ENCODE data around the gene SCN7A. TPM values are rescaled to one million over a fixed set of nuclear protein-coding genes. Genes with fewer than 3 reads are reported as not detected.

Gene SCN7A
- total RNA-seq (2021): 0.14 to 0.32 TPM (median 0.17 TPM) in 3 replicates
- Bru-seq, nascent RNA: percentile 14 among the genes with signal in this experiment
- long read RNA-seq, experiment 1, partial matches to known transcripts: 0 of 1 reads
- long read RNA-seq, experiment 1, other reads (novel, unspliced or antisense): 1 of 1 reads
- long read RNA-seq, experiment 2, partial matches to known transcripts: 0 of 1 reads
- long read RNA-seq, experiment 2, other reads (novel, unspliced or antisense): 1 of 1 reads
- long read RNA-seq, experiment 3: 0 reads

DNA sequence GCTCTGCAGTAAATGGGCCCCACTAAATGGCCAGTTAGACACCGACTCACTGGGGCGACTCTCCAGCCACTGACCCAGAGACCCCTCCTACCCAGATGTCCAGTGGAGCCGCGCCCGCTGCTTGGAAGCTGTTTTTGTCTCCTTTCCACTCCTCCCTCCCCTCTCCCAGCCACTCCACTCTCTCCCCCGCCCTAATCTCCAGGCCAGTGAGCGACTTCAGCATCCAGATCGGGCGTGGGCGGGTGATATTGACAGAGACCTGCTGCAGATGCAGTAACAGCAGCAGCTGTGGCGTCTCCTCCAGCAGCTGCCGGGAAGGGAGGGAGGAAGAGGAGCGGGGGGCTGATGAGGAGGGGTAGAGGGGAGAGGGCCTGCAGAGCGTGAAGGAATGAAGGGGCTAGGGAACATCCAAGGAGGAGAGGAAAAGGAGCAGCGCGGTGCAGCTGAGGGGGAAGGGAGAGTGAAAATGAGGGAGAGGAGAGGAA is at the start of gene SCN7A:
Gene SCN7A (minus strand): TSS at position 110 of the 485 bp plus-strand sequence. CDS start 16,553 bp downstream, outside the sequence.
- ATAC-seq: peak; percentile 91
- peak within 1 kb of the TSS; percentile 79 for H3K4me3 Mint-ChIP-seq
- ChIA-PET CTCF (interaction anchor here (1.0 kb wide), 1 partner anchor 23 kb away, joined by 3 read pairs; no protein-coding TSS in a partner anchor), POLR2A (no interaction called here)
- peak; percentile 61 for DNase-seq (ENCODE audit: low spot score)
- no peaks in the 10 kb centered on the region for H3K9me3 Mint-ChIP-seq
- no peak for TF ChIP-seq NR1H2 (CRISPR knock-in tag; IDR thresholded peaks at IDR 0.05)
- H3K36me3 Mint-ChIP-seq: no peaks in the 10 kb centered on the region
- peaks cover 10% of the 10 kb centered on the region for H3K4me1 Mint-ChIP-seq
- H3K27me3 Mint-ChIP-seq (ENCODE audit: low read depth): peaks cover 18% of the 10 kb centered on the region
- no peak within 1 kb of the TSS for H3K27ac Mint-ChIP-seq

DNA sequence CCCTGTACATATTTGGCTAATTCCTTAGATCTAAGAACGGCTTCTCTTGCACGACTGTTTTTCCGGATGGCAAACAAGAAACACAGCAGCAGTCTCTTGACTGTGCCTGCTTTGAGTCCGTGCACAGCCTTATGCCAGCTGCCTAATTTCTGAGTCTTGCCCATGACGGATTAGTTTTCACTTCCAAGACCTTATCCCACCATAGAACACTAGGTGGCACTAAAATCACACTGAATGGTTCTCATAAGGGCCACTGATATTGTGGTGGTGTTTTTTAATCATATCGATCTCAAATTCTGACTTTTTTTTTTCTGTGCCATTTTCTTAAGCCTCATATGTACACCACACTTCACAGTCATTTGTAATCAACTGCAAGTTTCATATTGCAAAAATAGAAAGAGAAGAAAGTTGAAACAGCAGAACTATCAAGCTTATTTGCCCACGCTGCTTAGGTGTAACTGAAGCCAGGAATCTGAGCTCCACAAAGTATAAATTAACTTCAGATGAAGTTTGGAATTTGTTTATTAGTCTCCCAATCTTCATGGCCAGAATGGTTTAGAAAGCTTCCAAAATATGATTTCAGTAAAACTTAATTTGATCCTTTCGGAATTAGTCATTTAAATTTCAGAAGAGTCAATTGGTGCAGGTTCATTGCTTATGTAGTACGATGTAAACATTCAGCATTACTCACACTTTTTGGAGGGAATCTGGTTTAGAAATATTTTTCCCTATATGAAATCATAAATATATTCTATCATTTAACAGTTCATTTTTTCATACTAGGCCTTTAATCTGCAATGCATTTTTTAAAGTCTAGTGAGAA is 45.5 kb upstream of the SCN7A start:
- ChIA-PET CTCF (interaction anchor here (0.6 to 1.3 kb wide), 23 partner anchors 13 to 1579 kb away, joined by 3 to 28 read pairs (median 4); no protein-coding TSS in a partner anchor), POLR2A (interaction anchor here (0.6 to 0.7 kb wide), 2 partner anchors 63 to 380 kb away, joined by 3 read pairs; no protein-coding TSS in a partner anchor)
- Mint-ChIP-seq H3K36me3 (no peaks in the 10 kb centered on the region), H3K9me3 (no peaks in the 10 kb centered on the region), H3K4me3 (no peak overlapping the region), H3K27ac (no peak overlapping the region), H3K4me1 (0 out of 2 replicates have a peak, but pooled peaks cover 3% of the 10 kb centered on the region), H3K27me3 (ENCODE audit: low read depth) (no peaks in the 10 kb centered on the region)
- peak; percentile 96 for ATAC-seq
- TF ChIP-seq, protein P1, sequence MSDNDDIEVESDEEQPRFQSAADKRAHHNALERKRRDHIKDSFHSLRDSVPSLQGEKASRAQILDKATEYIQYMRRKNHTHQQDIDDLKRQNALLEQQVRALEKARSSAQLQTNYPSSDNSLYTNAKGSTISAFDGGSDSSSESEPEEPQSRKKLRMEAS (CRISPR knock-in tag; IDR thresholded peaks at IDR 0.05): no peak
- TF ChIP-seq, protein P2, sequence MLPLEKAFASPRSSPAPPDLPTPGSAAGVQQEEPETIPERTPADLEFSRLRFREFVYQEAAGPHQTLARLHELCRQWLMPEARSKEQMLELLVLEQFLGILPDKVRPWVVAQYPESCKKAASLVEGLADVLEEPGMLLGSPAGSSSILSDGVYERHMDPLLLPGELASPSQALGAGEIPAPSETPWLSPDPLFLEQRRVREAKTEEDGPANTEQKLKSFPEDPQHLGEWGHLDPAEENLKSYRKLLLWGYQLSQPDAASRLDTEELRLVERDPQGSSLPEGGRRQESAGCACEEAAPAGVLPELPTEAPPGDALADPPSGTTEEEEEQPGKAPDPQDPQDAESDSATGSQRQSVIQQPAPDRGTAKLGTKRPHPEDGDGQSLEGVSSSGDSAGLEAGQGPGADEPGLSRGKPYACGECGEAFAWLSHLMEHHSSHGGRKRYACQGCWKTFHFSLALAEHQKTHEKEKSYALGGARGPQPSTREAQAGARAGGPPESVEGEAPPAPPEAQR (CRISPR knock-in tag; IDR thresholded peaks at IDR 0.05): no peak
- TF ChIP-seq, protein P3, sequence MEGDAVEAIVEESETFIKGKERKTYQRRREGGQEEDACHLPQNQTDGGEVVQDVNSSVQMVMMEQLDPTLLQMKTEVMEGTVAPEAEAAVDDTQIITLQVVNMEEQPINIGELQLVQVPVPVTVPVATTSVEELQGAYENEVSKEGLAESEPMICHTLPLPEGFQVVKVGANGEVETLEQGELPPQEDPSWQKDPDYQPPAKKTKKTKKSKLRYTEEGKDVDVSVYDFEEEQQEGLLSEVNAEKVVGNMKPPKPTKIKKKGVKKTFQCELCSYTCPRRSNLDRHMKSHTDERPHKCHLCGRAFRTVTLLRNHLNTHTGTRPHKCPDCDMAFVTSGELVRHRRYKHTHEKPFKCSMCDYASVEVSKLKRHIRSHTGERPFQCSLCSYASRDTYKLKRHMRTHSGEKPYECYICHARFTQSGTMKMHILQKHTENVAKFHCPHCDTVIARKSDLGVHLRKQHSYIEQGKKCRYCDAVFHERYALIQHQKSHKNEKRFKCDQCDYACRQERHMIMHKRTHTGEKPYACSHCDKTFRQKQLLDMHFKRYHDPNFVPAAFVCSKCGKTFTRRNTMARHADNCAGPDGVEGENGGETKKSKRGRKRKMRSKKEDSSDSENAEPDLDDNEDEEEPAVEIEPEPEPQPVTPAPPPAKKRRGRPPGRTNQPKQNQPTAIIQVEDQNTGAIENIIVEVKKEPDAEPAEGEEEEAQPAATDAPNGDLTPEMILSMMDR (IDR thresholded peaks at IDR 0.05): peak; percentile 76
- DNase-seq (ENCODE audit: low spot score): no peak

DNA sequence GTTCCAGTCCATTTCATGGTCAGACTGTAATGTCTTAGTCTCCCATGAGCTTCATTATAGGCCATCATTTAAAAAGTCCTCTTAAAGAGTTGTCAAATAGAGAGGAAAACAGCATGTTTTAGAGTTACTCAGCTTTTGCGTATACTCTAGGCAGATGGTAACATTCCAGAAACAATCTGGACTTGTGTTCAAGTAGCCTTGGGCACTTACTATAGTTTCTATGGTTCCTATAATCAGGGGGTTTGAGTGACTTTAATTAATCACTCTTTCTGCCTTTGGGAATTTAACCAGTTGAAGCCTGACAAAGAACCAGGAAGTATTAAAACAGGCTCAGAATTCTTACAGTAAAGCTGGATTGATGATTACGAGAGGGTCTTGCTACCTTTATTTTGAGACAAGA is 42.1 kb upstream of the SCN7A start:
- ChIA-PET CTCF (no interaction called here), POLR2A (no interaction called here)
- no peak overlapping the region for H3K4me3 Mint-ChIP-seq
- TF ChIP-seq NR2C2 (CRISPR knock-in tag; IDR thresholded peaks at IDR 0.05) (no peak), SMAD3 (CRISPR knock-in tag; IDR thresholded peaks at IDR 0.05; ENCODE audit: borderline replicate concordance) (no peak), EMX1 (CRISPR knock-in tag; IDR thresholded peaks at IDR 0.05) (no peak), JAZF1 (CRISPR knock-in tag; IDR thresholded peaks at IDR 0.05) (no peak), FOXK1 (CRISPR knock-in tag; IDR thresholded peaks at IDR 0.05) (no peak), CREM (CRISPR knock-in tag; IDR thresholded peaks at IDR 0.05) (no peak), ZNF121 (CRISPR knock-in tag; IDR thresholded peaks at IDR 0.05) (no peak), RELA (CRISPR knock-in tag; IDR thresholded peaks at IDR 0.05; ENCODE audit: borderline replicate concordance) (no peak), PRRX2 (CRISPR knock-in tag; IDR thresholded peaks at IDR 0.05) (no peak), ZNF396 (CRISPR knock-in tag; IDR thresholded peaks at IDR 0.05; ENCODE audit: borderline replicate concordance) (no peak), TP53 (CRISPR knock-in tag; IDR thresholded peaks at IDR 0.05) (no peak)
- TF ChIP-seq, protein P4, sequence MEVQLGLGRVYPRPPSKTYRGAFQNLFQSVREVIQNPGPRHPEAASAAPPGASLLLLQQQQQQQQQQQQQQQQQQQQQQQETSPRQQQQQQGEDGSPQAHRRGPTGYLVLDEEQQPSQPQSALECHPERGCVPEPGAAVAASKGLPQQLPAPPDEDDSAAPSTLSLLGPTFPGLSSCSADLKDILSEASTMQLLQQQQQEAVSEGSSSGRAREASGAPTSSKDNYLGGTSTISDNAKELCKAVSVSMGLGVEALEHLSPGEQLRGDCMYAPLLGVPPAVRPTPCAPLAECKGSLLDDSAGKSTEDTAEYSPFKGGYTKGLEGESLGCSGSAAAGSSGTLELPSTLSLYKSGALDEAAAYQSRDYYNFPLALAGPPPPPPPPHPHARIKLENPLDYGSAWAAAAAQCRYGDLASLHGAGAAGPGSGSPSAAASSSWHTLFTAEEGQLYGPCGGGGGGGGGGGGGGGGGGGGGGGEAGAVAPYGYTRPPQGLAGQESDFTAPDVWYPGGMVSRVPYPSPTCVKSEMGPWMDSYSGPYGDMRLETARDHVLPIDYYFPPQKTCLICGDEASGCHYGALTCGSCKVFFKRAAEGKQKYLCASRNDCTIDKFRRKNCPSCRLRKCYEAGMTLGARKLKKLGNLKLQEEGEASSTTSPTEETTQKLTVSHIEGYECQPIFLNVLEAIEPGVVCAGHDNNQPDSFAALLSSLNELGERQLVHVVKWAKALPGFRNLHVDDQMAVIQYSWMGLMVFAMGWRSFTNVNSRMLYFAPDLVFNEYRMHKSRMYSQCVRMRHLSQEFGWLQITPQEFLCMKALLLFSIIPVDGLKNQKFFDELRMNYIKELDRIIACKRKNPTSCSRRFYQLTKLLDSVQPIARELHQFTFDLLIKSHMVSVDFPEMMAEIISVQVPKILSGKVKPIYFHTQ (CRISPR knock-in tag; IDR thresholded peaks at IDR 0.05): no peak
- TF ChIP-seq, protein P5, sequence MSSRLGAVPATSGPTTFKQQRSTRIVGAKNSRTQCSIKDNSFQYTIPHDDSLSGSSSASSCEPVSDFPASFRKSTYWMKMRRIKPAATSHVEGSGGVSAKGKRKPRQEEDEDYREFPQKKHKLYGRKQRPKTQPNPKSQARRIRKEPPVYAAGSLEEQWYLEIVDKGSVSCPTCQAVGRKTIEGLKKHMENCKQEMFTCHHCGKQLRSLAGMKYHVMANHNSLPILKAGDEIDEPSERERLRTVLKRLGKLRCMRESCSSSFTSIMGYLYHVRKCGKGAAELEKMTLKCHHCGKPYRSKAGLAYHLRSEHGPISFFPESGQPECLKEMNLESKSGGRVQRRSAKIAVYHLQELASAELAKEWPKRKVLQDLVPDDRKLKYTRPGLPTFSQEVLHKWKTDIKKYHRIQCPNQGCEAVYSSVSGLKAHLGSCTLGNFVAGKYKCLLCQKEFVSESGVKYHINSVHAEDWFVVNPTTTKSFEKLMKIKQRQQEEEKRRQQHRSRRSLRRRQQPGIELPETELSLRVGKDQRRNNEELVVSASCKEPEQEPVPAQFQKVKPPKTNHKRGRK (CRISPR knock-in tag; IDR thresholded peaks at IDR 0.05; ENCODE audit: borderline replicate concordance): no peak
- TF ChIP-seq, protein P6, sequence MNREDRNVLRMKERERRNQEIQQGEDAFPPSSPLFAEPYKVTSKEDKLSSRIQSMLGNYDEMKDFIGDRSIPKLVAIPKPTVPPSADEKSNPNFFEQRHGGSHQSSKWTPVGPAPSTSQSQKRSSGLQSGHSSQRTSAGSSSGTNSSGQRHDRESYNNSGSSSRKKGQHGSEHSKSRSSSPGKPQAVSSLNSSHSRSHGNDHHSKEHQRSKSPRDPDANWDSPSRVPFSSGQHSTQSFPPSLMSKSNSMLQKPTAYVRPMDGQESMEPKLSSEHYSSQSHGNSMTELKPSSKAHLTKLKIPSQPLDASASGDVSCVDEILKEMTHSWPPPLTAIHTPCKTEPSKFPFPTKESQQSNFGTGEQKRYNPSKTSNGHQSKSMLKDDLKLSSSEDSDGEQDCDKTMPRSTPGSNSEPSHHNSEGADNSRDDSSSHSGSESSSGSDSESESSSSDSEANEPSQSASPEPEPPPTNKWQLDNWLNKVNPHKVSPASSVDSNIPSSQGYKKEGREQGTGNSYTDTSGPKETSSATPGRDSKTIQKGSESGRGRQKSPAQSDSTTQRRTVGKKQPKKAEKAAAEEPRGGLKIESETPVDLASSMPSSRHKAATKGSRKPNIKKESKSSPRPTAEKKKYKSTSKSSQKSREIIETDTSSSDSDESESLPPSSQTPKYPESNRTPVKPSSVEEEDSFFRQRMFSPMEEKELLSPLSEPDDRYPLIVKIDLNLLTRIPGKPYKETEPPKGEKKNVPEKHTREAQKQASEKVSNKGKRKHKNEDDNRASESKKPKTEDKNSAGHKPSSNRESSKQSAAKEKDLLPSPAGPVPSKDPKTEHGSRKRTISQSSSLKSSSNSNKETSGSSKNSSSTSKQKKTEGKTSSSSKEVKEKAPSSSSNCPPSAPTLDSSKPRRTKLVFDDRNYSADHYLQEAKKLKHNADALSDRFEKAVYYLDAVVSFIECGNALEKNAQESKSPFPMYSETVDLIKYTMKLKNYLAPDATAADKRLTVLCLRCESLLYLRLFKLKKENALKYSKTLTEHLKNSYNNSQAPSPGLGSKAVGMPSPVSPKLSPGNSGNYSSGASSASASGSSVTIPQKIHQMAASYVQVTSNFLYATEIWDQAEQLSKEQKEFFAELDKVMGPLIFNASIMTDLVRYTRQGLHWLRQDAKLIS (CRISPR knock-in tag; IDR thresholded peaks at IDR 0.05; ENCODE audit: borderline replicate concordance): no peak

More for the DNA sequence above, 42.1 kb upstream of the SCN7A start:
- no peaks in the 10 kb centered on the region for H3K27me3 Mint-ChIP-seq (ENCODE audit: low read depth)
- DNase-seq (ENCODE audit: low spot score) (no peak), ATAC-seq (no peak)
- no peak overlapping the region for H3K27ac Mint-ChIP-seq
- no peaks in the 10 kb centered on the region for H3K9me3 Mint-ChIP-seq
- no peaks in the 10 kb centered on the region for H3K36me3 Mint-ChIP-seq
- 0 out of 2 replicates have a peak, but pooled peaks cover 3% of the 10 kb centered on the region for H3K4me1 Mint-ChIP-seq

Data from WTC11 (cell line).